NCI-H1105 (cell line): ENCODE results near the gene ABCB9.
A peak's percentile ranks its signal among the peaks of the same experiment; 100 is the strongest.
"Not testable (repeated sequence)": the region's sequence is repeated elsewhere in the genome, so short reads cannot be mapped to it uniquely, and the experiment has no call there.

Source experiments
- DNase-seq: peaks from one replicate; lab custom pipeline; 2025; lab: John Stamatoyannopoulos, UW

Gene ABCB9

DNA sequence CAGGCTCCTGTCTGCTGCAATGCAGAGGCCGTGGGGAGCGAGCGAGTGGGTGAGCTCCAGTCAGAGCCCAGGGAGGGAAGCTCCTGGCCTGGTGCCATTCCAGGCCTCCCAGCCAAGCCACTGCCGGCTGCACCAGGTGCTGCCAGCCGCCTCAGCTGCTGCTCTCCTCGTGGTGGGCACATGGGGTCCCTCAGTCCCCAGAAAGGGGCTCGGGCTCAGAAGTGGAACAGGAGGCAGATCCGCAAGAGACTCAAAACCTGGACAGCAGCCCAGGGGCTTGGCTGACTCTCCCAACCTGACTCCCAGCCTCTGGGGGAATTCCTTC, 2.4 kb downstream of the ABCB9 start:
- peak; percentile 58 for DNase-seq

DNA sequence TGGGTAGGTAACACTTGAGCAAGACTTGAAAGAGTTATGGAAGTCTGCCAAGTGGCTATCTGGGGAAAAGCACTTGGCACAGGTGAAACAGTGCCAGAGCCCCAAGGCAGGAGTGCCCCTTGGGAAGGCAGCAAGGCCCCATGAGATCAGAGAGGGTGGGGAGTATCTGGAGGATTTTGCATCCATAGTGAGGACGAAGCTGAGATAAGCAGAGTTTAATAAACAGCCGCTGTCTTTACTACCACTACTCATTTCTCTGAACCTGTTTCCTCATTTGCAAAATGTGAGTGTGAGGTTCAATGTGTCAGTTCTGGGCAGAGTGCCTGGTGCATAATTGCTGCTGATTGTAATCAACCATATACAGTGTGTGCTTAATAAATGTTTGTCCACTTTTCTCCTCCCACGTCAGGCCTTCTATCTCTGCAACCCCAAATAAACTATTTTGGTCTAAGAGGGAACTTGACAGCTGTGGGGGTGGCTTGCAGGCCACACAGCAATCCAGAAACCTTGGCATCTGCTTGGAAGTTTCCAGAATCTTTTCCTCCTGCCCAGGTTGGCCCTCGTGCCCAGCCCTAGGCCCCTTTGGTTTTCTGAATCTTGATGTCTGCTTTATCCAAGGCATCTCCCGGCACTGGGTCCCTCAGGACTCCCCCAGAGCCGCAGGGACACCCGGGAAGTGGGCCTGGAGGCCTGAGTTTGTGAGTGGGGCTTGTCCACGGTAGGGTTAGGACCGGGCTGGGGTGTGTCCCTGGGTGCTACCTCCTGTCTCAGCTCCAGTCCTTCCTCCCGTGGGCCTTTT, 4.5 kb downstream of the ABCB9 start:
- peak; percentile 50 for DNase-seq

DNA sequence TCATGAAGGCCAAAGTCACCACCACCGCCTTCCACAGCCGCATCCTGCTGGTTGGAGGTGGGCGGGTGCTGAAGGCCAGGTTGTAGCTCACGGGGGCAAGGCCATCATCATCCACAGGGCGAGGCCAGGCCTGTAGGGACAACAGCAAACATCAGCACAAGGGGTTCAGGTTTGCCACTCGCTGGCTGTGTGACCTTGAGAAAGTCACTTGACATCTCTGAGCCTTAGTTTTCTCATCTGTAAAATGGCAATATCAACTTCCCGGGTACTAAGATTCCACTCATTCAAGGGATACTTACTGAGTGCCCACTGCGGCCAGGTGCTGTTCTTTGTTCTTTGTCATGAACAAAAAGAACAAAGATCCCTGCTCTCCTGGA, 6.1 kb downstream of the ABCB9 start:
- DNase-seq: no peak

DNA sequence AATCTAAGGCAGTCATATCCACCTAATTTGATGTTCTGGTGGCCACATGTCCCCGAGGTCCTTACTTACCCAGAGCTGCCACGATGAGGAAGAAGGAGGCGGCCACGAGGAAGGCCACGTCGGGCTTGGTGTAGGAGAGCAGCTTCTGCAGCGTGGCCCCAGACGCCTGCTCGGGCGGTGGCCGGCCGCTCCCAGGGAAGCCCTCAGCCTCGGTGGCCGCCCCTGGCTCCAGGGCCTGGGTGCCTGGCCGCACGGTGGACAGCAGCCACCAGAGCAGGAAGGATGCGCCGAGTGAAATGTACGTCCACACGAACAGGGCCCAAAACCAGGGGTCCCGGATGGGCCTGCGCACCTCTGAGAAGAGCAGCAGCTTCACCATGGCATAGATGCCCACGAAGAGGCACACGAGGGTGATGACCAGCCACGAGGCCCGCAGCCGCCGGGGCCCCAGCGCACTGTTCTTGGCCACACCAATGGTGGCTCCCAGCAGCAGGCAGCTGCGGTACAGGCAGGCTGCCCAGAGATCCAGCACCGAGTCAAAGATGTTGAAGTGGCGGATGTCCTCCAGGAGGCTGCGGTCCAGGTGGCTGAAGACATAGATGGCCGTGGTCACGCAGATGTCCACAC, 6.6 kb downstream of the ABCB9 start:
- no peak for DNase-seq

DNA sequence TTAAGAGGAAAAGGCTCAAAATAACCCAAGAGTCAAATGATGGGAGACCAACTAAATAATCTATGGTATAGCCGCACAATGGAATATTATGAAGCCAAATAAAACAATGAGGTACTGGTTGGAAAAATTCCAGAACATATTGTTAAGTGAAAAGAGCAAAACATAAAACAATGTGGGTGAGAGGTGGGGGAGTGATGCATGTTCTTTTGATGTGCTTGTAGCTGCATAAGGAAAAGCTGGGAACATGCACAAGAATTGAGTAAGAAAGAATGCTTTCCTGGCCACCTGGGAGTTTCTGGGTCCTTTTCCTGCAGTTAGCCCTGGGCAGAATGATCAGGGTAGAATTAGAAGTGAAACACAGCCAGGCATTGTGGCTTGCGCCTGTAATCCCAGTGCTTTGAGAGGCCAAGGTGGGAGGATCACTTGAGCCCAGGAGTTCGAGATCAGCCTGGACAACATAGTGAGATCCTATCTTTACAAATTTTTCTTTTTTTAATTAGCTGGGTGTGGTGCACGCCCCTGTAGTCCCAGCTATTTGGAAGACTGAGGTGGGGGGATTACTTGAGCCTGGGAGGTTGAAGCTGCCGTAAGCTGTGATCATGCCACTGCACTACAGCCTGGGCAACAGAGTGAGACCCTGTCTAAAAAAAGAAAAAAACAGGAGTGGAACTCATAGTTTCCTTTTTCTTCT, 7.9 kb downstream of the ABCB9 start:
- no peak for DNase-seq

DNA sequence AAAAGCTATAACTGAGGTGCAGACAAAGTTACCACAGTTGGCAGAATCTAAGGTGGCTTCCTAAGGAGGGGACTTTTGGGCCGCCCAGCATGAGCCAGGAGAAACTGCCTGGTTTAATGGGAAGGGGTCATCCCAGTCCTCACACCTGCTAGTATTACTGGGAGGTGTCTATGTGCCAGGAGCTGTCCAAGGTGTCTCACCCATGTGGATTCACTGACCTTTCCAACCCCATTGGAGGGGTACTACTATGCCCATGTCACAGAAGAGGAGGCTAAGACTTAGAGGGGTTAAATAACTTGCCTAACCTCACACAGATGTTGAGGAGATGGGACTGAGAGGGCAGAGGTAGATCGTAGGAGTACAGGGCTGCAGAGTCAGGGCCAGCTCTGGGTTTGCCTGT, 10.2 kb downstream of the ABCB9 start:
- DNase-seq: no peak

DNA sequence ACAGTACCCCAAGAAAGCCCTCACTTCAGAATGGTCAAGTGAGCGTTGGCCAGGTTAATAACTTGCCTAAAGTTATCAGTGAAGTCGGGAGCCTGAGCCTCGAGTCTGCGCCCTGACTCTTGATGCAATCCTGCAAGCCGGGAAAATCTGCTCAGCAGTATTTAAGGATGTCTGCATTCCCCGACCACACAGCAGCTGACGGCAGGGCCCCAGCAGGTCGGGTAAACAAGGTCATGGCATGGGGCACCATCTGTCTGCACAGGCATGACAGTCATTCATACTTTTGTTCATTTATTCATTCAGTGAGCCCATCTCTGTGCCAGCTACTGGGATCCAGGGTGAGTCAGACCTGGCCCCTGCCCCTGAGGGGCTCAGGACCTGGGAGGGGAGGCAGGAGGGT, 11.1 kb downstream of the ABCB9 start:
- no peak for DNase-seq

DNA sequence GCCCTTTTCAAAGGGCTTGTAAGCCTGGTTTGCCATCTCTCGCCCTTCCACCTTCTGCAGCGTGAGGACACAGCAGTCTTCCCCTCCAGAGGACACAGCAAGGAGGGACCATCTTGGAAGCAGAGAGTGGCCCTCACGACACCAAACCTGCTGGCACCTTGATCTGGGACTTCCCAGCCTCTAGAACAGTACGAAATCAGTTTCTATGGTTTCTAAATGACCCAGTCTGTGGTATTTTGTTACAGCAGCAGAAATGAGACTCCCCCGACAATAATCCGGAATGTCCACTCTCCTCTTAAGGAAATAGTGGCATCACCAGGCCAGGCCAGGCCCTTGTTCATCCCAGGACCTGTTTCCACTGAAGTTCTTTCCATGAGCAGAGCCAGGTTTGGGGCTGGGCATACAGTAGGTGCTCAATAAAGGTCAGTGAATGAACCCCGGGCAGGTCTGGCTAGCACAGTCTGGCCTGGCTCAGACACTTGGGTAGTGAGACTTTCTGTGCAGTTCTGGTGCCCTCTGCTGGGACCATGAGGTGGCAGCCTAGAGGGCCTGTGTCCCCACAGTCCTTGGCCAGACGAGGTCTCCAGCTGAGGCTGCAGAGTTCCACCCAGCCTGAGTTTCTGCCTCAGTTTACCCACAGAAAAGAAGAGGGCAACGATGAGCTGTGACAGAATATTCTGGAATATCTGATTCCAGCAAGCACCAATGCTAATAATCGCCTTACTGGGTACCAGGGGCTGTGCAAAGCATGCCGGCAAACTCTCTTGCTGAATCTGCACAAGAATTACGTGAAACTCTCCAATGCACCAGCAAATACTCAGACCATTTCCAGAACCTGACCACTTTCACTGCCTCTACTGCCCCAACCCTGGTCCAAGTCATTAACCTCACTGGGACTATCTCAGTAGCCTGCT, 14.0 kb downstream of the ABCB9 start:
- peak; percentile 35 for DNase-seq

DNA sequence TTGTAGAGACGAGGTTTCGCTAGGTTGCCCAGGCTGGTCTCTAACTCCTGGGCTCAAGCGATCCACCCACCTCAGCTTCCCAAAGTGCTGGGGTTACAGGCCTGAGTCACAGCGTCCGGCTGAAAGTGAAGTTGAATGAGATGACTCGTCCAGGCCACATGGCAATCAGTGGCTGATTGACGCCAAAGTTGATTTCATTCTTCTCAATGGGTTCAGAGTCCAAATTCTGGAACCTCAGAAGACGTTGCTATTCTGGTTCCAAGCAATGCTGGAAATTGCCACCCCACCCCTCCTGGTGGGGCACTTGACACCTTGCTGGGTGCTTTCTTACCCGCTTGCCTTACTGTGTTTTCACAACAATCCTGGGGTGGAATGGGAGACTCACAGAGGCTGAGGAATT, 14.9 kb downstream of the ABCB9 start:
- no peak for DNase-seq

DNA sequence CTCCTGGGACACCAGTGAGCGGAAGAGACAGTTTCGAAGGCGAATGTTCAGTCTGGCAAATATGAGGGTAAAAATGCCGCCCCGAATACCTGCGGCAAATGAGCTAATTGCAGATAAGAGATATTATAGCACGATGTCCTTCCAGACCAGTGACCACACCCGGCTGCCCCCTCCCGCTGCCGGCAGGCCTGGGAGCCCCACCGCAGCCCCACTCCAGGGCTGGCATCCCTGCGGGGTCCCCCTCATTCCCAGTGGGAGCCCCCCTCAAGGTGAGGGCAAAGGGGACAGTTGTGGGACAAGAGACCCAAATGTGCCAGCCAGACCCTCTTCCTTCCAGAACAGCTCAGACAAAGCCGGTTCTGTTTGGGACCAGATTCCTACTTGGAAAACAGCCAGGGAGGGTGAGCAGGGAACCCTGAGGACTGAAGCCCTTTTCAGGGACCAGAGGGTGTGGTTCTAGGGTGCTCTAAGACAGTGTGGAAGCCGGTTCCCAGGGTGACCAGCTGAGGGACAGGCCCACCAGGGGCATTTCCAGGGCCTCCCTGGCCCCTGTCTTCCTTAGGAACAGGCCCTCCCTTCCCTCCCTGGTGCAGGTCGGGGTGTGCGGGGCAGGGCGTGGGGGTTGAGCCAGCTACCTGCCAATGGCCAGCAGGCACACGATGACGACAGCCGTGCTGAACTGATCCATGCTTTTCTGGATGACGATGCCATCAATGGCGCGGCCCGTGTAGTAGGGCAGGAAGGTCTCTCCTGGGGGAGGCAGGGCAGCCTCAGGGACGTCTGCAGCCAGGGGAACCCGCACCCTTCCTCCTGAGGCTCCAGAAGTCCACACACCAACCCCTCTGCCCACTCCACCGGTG, 16.2 kb downstream of the ABCB9 start:
- DNase-seq: no peak

DNA sequence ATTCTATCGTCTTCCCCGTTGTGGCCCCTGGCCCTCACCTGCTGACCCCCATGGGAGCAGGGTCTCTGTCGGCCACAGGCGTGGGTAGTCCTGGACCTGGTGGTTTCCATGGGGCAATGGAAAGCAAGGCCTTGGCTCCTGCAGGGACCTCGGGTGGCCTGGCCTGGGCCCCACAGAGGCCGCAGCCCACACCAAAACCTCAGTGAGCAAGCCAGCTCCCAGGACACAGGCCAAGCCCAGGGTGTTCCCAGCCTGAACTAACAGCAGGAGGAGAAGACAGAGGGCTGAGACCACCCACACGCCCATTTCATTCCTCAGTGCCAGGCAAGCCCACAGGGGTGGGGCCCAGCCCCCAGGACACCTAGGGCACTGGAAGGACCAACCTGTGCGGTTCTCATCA, 16.9 kb downstream of the ABCB9 start:
- no peak for DNase-seq

DNA sequence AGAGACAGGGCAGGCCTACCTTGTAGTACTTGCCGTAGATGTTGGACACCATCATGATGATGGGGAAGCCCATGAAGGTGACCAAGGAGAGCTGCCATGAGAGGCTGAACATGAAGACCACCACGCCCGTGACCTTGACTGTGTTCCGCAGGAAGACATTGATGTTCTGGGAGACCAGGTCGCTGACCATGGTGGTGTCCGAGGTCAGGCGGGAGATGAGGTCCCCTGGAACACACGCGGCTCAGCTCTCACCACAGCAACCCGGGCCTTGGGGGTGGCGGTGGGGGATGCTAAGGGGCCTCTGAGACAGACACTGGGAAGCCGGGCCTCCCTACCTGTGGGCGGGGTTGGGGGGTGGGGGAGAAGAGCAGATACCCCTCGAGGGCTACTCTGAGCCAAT, 17.7 kb downstream of the ABCB9 start:
- no peak for DNase-seq

DNA sequence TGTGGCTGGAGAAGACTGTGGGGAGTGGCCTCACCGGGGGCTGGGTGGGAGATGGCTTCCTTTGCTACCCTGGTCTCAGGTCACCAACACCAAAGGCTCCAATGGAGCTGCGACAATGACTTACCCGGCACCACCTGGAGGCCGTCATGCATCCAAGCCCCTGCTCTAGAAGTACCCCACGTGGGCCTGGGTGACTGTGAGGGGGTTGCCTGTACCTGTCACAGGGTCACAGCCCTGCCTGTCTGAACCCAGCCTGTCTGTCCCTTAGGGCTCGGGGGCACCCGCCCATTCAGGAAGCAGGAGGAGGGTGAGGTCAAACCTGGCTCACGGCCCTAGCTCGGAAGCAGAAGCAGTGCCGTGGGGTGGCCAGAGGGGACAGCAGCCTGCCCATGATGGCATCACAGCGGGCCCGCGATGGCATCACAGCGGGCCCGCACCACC, 18.9 kb downstream of the ABCB9 start:
- no peak for DNase-seq

DNA sequence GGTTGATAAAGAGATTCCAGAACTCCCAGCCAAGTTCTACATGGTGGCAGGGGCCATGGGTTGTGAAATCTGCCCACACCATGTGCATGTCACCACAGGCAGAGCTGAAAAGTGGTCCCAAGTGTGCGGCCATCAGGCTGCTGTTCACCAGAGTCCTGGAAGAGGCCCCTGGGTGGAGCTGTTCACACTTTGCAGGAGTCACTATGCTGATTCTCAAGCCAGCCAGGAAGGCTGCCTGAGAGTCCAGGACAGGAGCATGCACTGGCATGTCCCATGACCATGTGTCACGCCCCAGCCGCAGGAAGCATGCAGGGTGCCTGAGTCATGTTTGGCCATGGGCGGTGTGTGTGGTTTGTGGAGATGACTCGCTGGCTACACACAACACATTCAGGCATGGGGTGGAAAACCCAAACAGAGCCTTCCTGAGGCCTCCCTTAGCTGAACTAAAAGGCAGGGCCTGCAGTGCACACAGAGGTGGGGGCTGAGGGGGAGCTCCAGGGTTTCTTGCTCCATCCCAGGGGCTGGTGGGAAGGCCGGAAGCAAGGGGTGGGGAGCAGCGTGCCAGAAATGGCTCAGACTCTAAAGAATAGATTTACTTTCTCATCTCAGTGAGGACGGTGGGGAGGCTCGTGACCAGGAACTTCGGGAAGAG, 19.4 kb downstream of the ABCB9 start:
- no peak for DNase-seq

DNA sequence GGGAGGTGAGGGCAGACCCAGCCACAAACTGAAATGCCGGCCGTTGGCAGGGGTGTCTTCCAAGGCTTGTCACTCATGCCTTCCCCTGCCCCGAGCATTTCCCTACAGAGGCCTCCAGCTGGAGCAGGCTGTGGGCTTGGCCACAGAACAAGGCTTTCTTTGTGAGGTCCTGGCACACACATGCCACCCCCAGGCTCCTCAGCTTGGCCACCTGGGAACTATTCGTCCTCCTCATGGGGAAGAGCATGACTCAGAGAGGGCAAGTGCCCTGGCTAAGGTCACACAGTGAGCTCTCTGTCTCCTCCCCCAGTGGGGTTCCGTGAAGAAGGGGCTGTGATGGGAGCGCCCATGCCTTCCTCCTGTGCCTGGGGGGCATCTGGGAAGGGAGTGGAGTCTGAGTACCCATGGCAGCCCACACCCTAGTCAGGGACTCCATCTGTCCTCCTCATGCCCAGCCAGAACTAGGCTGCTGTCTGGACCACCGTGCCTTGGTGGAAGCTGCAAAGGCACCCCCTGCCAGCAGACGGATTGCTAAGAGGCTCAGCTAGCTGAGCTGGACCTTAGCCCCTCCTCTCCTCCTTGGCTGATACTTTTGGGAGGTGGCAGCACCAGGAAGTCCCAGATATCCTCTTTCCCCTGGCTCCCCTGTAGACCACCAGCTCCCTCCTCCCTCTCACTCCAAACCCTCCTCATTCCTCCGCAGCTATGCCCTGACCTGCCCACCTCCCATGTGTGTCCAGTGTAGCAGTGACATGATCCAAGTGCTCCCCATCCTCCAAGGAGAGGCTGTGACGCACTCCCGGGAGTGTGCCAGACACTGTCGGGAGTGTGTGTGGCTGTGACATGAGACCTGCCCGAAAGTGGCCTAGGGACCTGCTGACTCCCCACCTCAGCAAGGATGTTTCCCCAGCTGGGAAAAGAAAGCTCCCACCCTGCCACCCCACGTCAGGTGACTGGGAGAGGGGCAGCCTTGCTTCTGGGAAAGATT, 21.4 kb downstream of the ABCB9 start:
- DNase-seq: no peak

DNA sequence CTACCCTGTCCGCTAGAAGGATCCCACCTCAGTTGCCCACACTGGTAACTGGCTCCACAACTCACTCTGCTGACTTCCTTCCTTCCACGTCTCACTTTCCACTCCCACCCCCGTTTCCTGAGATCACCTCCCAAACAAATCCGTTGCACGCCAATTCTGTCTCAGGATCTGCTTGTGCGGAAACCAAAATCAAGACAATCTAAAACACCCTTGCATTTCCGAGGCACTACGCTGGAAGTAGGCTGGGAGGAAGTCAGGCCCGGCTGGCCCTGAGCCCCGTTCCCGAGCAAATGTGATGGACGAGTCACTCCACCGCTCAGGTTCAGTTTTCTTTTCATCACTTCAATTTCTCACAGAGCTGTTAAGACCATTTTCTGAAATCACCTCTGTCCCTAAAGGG, 23.1 kb downstream of the ABCB9 start:
- no peak for DNase-seq

DNA sequence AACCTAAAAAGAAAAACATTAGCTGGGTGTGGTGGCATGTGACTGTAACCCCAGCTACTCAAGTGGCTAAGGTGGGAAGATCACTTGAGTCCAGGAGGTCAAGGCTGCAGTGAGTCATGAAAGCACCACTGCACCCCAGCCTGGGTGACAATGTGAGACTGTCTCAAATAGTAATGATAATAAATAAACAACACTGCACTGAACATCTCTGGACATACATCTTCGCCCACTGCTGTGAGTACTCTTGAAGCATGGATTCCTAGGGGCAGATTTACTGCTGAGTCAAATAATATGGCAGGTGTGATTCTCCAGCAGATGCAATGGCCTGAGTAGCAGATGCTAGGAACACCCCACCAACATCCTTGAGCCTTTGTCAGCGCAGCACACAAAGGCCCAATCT, 23.6 kb downstream of the ABCB9 start:
- no peak for DNase-seq

DNA sequence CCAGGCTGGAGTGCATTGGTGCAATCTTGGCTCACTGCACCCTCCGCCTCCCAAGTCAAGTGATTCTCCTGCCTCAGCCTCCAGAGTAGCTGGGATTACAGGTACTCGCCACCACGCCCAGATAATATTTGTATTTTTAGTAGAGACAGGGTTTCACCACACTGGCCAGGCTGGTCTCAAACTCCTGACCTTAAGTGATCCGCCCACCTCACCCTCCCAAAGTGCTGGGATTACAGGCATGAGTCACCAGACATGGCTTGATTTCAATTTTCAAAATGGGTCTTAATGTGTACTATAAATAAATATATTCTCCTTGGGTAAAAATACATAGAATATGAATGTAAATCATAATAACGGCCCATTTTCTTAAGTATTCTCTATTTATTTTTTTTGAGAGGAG, 24.9 kb downstream of the ABCB9 start:
- not testable (repeated sequence) for DNase-seq

DNA sequence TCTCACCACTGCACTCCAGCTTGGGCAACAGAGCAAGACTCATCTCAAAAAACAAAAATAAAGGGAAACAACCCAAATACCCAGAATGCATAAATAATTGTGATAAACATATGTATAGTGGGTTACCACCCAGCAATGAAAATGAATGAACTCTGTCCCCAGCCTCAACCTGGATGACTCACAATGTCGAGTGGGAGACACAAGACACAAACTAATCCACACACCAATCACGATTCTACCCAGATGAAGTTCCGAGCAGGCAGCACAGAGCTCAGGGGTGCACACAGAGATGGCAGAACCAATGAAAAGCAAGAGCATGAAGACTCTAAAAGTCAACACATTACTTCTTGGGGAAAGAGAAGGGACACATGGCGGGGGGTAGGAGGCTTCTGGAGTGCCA, 27.1 kb downstream of the ABCB9 start:
- DNase-seq: no peak
